ENCODE measurements around the gene WDFY4. TPM values are rescaled to one million over a fixed set of nuclear protein-coding genes. Genes with fewer than 3 reads are reported as not detected.

Gene WDFY4
- total RNA-seq, 4 donors from 2014 or later, result 0.60 to 20.6 (median 5.1) TPM

- intact Hi-C loops (cut with DNase I; ENCODE audit: low total_unique reads) (no loop called here), in situ Hi-C loops (cut with MboI; ENCODE audit: low pct_ligation_motif_present in 1 of 4, low pct_unique_long_range_greater_than_20kb in 1 of 4, low sequenced_read_pairs in 3 of 4) (no loop called here)
- WGBS, 2 donors (ENCODE audit: low coverage in 1 of 2), result 60 to 92% methylated on average over 1 to 8 of the region's 9 CpGs
- Histone ChIP-seq H3K27me3 (no peaks in the 10 kb centered on the region), H3K36me3 (no peaks in the 10 kb centered on the region), H3K4me3 (no peak overlapping the region), H3K27ac (no peak overlapping the region), H3K4me1 (no peaks in the 10 kb centered on the region), H3K9me3 (no peaks in the 10 kb centered on the region)
- no peak for DNase-seq
- no peak for TF ChIP-seq CTCF (IDR thresholded peaks at IDR 0.05)
These were observed 135.6 kb downstream of the WDFY4 start for GRCh38 chr10:48820231-48820630.

GRCh38 chr10:48820699-48821098 lies 136.0 kb downstream of the WDFY4 start:
- Histone ChIP-seq H3K36me3 (no peaks in the 10 kb centered on the region), H3K4me3 (no peak overlapping the region), H3K27ac (no peak overlapping the region), H3K27me3 (no peaks in the 10 kb centered on the region), H3K9me3 (no peaks in the 10 kb centered on the region), H3K4me1 (no peaks in the 10 kb centered on the region)
- WGBS, 2 donors (ENCODE audit: low coverage in 1 of 2), result 80% methylated on average over 10 of the region's 10 CpGs; no CpG with 5 or more reads in 1 of the 2 donors
- in situ Hi-C loops (cut with MboI; ENCODE audit: low pct_ligation_motif_present in 1 of 4, low pct_unique_long_range_greater_than_20kb in 1 of 4, low sequenced_read_pairs in 3 of 4), result no loop called here
- no peak for TF ChIP-seq POLR2AphosphoS5 (IDR thresholded peaks at IDR 0.05)
- TF ChIP-seq POLR2A (IDR thresholded peaks at IDR 0.05), result no peak
- TF ChIP-seq CTCF (IDR thresholded peaks at IDR 0.05), result no peak
- no peak for TF ChIP-seq EP300 (IDR thresholded peaks at IDR 0.05; ENCODE audit: low read depth)
- DNase-seq, result no peak
- intact Hi-C loops (cut with DNase I; ENCODE audit: low total_unique reads), result no loop called here

- Histone ChIP-seq H3K4me1 (no peaks in the 10 kb centered on the region), H3K27ac (no peak overlapping the region), H3K9me3 (no peaks in the 10 kb centered on the region), H3K27me3 (no peaks in the 10 kb centered on the region), H3K36me3 (no peaks in the 10 kb centered on the region), H3K4me3 (no peak overlapping the region)
- in situ Hi-C loops (cut with MboI; ENCODE audit: low pct_ligation_motif_present in 1 of 4, low pct_unique_long_range_greater_than_20kb in 1 of 4, low sequenced_read_pairs in 3 of 4) (no loop called here), intact Hi-C loops (cut with DNase I; ENCODE audit: low total_unique reads) (no loop called here)
- 71% methylated on average over 3 of the region's 4 CpGs; no CpG with 5 or more reads in 1 of the 2 donors for WGBS, 2 donors (ENCODE audit: low coverage in 1 of 2)
- DNase-seq, result no peak
- no peak for TF ChIP-seq CTCF (IDR thresholded peaks at IDR 0.05)
- TF ChIP-seq POLR2AphosphoS5 (IDR thresholded peaks at IDR 0.05), result no peak
- TF ChIP-seq POLR2A (IDR thresholded peaks at IDR 0.05), result no peak
- no peak for TF ChIP-seq EP300 (IDR thresholded peaks at IDR 0.05; ENCODE audit: low read depth)
These were observed 136.4 kb downstream of the WDFY4 start for GRCh38 chr10:48821111-48821510.

- no peaks in the 10 kb centered on the region for H3K36me3 ChIP-seq
- DNase-seq, result no peak
- H3K4me1 ChIP-seq, result no peaks in the 10 kb centered on the region
- no peaks in the 10 kb centered on the region for H3K9me3 ChIP-seq
- in situ Hi-C loops (cut with MboI; ENCODE audit: low pct_ligation_motif_present in 1 of 4, low pct_unique_long_range_greater_than_20kb in 1 of 4, low sequenced_read_pairs in 3 of 4) (no loop called here), intact Hi-C loops (cut with DNase I; ENCODE audit: low total_unique reads) (no loop called here)
- H3K4me3 ChIP-seq, result no peak overlapping the region
- WGBS, 2 donors (ENCODE audit: low coverage in 1 of 2), result 82% methylated on average over 3 of the region's 3 CpGs; no CpG with 5 or more reads in 1 of the 2 donors
- no peaks in the 10 kb centered on the region for H3K27me3 ChIP-seq
- no peak for TF ChIP-seq POLR2A (IDR thresholded peaks at IDR 0.05)
- no peak for TF ChIP-seq CTCF (IDR thresholded peaks at IDR 0.05)
- no peak for TF ChIP-seq EP300 (IDR thresholded peaks at IDR 0.05; ENCODE audit: low read depth)
- TF ChIP-seq POLR2AphosphoS5 (IDR thresholded peaks at IDR 0.05), result no peak
- H3K27ac ChIP-seq, result no peak overlapping the region
These were observed 137.0 kb downstream of the WDFY4 start for GRCh38 chr10:48821692-48822091.
